K562 (cell line): ENCODE data around the gene CCNDBP1. TPM values are rescaled to one million over a fixed set of nuclear protein-coding genes. Genes with fewer than 3 reads are reported as not detected.
A peak's percentile ranks its signal among the peaks of the same experiment; 100 is the strongest.

ENCODE experiments used
- GTF2B ChIP-seq: IDR thresholded peaks from 2 replicates; pipeline ENCODE4 v1.6.1; 2011; ENCODE audit not compliant: insufficient read length; ENCODE audit errors: extremely low read depth
- NFXL1 ChIP-seq: fragments of 450-650 bp; formaldehyde crosslinking; IDR thresholded peaks from 2 replicates; pipeline ENCODE4 v1.4.0; 2021; ENCODE audit warnings: mild to moderate bottlenecking
- ZNF785 ChIP-seq: fragments of 250-450 bp; sonication (Bioruptor Pico); IDR thresholded peaks from 2 replicates; pipeline ENCODE4 v1.4.0; 2020; ENCODE audit warnings: mild to moderate bottlenecking
- polyA plus RNA-seq, 8 experiments: library from polyadenylated mRNA; depleted of rRNA in 4 of 8; stranded (reverse) in 5 of 8; unstranded in 3 of 8; fragments of >200 nt; fragmentation: Nextera tagmentation in 2 of 8; fragmentation: Illumina TruSeq in 1 of 8; extraction: Ambion mirVana in 2 of 8; extraction: Trizol in 1 of 8; gene quantifications; 2 replicates each; pipeline versions ENCODE4 v1.2.1 to v1.2.3, GENCODE V29; 2011 to 2014; ENCODE audit warnings: inconsistent platforms in 1 of 8, missing spikeins in 1 of 8
- total RNA-seq, 7 experiments: library from RNA; depleted of rRNA in 6 of 7; stranded (reverse); fragments of >200 nt in 6 of 7; fragmentation: Illumina TruSeq in 2 of 7; extraction: Trizol in 2 of 7; gene quantifications; 2 replicates each; pipeline versions ENCODE4 v1.2.1 to v1.2.3, GENCODE V29; 2011 to 2021; ENCODE audit warnings: low replicate concordance in 1 of 7
- TF ChIP-seq, protein P1 (sequence below): sonication (generic); formaldehyde crosslinking; IDR thresholded peaks from 2 replicates; pipeline ENCODE4 v1.8.1; 2023; ENCODE audit warnings: mild to moderate bottlenecking, missing genetic modification reagents
- TF ChIP-seq, protein P2 (sequence below), 2 experiments: fragments of 150-350 bp in 1 of 2; IDR thresholded peaks; 2 replicates each; pipeline ENCODE4 v1.6.1; 2012 to 2016; ENCODE audit warnings: low read depth in 2 of 2, low read length in 2 of 2, mild to moderate bottlenecking in 1 of 2, moderate library complexity in 1 of 2
- TF ChIP-seq, protein P3 (sequence below), 2 experiments: fragments of 450-650 bp in 1 of 2; sonication (generic) in 1 of 2; formaldehyde crosslinking in 1 of 2; IDR thresholded peaks; 2 replicates each; pipeline versions ENCODE4 v1.7.1 to v1.9.0; 2016 to 2022; ENCODE audit warnings: inconsistent platforms in 1 of 2, mild to moderate bottlenecking in 1 of 2, missing genetic modification reagents in 1 of 2

Gene CCNDBP1
- total and polyA plus RNA-seq, 9 of the 15 experiments (the other 6 are each of a cell fraction or from before 2014, with no cell fraction given): 37.0 to 111 (median 55.5) TPM

DNA sequence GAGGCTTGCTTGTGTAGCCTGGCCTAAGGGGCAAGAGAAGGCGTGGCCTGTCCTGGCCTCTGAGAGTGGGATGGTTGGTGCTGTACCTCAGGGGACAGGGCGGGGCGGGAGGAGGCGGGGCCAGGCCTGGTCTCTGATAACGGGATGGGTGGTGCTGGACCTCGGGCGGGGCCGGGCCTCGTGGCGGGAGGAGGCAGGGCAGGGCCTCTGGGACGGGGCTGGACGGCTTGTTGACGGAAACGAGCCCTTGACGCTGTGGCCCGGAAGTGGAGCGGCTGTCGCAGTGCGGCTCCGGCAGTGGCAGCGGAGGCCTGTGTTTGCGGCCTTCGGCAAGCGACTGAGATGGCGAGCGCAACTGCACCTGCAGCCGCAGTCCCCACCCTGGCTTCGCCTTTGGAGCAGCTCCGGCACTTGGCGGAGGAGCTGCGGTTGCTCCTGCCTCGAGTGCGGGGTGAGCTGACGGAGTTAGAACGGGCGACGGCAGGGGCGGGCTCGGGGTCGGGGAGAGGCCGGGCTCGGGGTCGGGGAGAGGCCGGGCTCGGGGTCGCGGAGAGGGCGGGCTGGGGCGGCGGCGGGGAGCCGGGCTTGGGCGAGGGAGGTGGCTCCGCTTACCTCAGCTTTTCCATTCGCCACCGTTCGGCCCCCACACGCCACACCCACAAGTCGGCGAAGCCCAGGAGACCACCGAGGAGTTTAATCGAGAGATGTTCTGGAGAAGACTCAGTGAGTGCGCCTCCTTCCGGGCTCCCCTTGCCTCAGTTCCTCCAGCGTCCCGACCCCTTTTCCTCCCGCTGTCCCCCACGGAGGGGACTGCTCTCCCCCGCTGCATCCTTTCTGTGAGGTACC is at the start of gene CCNDBP1 (continued):
- TF ChIP-seq GTF2B (no peak), NFXL1 (no peak), ZNF785 (CRISPR knock-in tag) (no peak)
- TF ChIP-seq, protein P1, sequence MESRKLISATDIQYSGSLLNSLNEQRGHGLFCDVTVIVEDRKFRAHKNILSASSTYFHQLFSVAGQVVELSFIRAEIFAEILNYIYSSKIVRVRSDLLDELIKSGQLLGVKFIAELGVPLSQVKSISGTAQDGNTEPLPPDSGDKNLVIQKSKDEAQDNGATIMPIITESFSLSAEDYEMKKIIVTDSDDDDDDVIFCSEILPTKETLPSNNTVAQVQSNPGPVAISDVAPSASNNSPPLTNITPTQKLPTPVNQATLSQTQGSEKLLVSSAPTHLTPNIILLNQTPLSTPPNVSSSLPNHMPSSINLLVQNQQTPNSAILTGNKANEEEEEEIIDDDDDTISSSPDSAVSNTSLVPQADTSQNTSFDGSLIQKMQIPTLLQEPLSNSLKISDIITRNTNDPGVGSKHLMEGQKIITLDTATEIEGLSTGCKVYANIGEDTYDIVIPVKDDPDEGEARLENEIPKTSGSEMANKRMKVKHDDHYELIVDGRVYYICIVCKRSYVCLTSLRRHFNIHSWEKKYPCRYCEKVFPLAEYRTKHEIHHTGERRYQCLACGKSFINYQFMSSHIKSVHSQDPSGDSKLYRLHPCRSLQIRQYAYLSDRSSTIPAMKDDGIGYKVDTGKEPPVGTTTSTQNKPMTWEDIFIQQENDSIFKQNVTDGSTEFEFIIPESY (CRISPR knock-in tag): peak; percentile 64
- TF ChIP-seq, protein P2, sequence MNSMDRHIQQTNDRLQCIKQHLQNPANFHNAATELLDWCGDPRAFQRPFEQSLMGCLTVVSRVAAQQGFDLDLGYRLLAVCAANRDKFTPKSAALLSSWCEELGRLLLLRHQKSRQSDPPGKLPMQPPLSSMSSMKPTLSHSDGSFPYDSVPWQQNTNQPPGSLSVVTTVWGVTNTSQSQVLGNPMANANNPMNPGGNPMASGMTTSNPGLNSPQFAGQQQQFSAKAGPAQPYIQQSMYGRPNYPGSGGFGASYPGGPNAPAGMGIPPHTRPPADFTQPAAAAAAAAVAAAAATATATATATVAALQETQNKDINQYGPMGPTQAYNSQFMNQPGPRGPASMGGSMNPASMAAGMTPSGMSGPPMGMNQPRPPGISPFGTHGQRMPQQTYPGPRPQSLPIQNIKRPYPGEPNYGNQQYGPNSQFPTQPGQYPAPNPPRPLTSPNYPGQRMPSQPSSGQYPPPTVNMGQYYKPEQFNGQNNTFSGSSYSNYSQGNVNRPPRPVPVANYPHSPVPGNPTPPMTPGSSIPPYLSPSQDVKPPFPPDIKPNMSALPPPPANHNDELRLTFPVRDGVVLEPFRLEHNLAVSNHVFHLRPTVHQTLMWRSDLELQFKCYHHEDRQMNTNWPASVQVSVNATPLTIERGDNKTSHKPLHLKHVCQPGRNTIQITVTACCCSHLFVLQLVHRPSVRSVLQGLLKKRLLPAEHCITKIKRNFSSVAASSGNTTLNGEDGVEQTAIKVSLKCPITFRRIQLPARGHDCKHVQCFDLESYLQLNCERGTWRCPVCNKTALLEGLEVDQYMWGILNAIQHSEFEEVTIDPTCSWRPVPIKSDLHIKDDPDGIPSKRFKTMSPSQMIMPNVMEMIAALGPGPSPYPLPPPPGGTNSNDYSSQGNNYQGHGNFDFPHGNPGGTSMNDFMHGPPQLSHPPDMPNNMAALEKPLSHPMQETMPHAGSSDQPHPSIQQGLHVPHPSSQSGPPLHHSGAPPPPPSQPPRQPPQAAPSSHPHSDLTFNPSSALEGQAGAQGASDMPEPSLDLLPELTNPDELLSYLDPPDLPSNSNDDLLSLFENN (IDR thresholded peaks at IDR 0.05; ENCODE audit: low read depth in 2 of 2, low read length in 2 of 2): no peak
- TF ChIP-seq, protein P3, sequence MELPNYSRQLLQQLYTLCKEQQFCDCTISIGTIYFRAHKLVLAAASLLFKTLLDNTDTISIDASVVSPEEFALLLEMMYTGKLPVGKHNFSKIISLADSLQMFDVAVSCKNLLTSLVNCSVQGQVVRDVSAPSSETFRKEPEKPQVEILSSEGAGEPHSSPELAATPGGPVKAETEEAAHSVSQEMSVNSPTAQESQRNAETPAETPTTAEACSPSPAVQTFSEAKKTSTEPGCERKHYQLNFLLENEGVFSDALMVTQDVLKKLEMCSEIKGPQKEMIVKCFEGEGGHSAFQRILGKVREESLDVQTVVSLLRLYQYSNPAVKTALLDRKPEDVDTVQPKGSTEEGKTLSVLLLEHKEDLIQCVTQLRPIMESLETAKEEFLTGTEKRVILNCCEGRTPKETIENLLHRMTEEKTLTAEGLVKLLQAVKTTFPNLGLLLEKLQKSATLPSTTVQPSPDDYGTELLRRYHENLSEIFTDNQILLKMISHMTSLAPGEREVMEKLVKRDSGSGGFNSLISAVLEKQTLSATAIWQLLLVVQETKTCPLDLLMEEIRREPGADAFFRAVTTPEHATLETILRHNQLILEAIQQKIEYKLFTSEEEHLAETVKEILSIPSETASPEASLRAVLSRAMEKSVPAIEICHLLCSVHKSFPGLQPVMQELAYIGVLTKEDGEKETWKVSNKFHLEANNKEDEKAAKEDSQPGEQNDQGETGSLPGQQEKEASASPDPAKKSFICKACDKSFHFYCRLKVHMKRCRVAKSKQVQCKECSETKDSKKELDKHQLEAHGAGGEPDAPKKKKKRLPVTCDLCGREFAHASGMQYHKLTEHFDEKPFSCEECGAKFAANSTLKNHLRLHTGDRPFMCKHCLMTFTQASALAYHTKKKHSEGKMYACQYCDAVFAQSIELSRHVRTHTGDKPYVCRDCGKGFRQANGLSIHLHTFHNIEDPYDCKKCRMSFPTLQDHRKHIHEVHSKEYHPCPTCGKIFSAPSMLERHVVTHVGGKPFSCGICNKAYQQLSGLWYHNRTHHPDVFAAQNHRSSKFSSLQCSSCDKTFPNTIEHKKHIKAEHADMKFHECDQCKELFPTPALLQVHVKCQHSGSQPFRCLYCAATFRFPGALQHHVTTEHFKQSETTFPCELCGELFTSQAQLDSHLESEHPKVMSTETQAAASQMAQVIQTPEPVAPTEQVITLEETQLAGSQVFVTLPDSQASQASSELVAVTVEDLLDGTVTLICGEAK (IDR thresholded peaks at IDR 0.05): peak; percentile 85
- TF ChIP-seq, protein P3 (CRISPR knock-in tag; IDR thresholded peaks at IDR 0.05): no peak
